CD1c-positive myeloid dendritic cell (primary cell): ENCODE data around the gene ZC3HAV1.
"Not testable (repeated sequence)": the region's sequence is repeated elsewhere in the genome, so short reads cannot be mapped to it uniquely, and the experiment has no call there.

Experiments used
- DNase-seq: peaks from one replicate; pipeline ENCODE4 v3.0.0-alpha.2; 2016; ENCODE audit errors: extremely low spot score

The ZC3HAV1 gene

DNA sequence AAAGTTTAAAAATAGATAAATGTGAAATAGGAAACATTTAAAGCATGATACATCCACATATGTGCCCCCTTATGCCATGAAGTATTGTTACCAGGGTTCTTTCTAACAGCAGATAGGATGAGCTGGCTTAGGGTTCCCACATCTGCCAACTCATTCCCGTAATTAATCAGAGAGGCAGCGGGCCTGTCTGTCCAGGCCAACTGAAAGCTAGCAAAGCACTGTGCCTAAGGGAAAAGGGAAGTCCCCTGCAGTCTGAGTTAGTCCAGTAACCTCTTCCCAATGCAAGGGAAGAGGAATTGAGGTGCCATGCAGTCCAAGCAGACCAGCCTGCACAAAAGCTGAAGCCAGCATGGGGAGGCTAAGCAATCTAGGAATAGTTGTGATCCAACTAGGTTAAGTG, 55.4 kb downstream of the ZC3HAV1 start:
- DNase-seq: no peak

DNA sequence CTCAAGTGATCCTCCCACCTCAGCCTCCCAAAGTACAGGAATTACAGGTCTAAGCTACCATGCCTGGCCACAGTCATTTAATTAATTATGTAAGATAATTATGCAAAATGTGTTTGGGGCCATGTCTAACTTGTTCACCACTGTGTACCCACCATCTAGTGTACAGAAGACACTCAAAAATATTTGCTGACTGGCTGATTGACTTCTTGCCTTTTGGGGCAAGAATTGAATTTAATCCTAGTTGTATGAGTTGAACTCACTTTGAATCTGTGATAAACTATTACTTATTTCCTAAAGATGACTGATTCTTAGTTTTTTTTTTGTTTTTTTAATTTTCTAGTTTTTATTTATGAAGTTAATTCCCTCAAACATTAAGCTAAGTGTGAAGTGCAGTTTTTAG, 57.9 kb downstream of the ZC3HAV1 start:
- DNase-seq: no peak

DNA sequence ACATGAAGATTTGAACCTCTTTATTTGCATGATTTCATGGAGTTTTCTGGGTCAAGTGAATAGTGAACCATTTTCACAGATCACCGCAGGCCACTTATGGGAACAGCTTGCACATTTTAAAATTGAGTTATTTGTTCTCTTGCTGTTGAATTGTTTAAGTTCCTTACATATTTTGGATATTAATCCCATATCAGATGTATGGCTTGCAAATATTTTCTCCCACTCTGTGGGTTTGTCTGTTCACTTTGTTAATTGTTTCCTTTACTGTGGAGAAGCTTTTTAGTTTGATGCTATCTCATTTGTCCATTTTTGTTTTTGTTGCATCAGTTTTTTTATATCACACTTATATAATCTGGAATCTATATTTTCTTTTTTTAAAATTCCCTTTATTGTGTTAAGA, 59.6 kb downstream of the ZC3HAV1 start:
- DNase-seq: no peak

DNA sequence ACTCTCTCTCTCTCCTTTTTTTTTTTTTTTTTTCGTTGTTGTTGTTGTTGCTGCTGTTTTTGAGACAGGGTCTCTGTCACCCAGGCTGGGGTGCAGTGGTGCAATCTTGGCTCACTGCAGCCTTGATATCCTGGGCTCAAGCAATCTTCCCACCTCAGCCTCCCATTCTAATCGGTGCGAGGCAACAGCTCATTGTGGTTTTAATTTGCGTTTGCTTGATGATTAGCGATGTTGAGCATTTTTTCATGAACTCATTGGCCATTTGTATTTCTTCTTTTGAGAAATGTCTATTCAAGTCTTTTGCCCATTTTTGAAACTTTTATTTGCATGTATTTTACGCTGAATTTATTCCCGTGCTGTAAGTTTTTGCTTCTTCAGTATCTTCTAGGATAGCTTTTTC, 60.4 kb downstream of the ZC3HAV1 start:
- no peak for DNase-seq

DNA sequence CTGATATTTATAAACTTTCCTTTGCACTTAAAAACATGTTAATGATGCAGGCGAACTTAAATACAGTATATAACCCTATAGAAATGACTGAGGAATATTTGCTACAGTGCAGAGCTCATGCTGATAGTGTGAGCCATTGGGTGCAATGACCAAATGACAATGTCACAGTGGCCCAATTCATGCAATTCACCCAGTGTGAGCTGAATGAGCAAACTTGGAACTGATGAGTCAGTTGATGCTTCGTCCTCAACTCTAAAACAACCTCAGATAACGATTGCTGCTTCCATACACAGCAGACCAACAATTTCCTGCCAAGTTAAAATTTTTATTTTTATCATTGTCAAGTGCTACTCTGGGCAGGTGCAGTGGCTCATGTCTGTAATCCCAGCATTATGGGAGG, 61.5 kb downstream of the ZC3HAV1 start:
- no peak for DNase-seq

DNA sequence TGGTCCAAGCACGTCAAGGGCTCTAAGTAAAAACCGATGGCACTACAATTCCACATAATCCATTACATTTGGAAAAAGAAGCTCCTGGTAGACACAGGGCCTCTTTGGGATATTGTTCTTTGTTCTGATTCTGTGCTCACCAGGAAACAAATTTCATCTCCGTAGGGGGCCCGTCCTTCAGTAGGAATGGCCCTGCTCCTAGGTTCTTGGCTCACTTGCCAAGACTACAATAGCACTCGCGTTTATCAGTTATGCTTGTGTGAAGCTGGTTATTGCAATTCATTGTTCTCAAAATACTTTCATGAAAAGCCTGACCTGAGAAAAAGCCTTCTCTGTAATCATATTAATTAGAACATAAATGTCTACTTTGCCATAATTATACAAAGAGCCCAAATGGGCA, 63.4 kb downstream of the ZC3HAV1 start:
- no peak for DNase-seq

DNA sequence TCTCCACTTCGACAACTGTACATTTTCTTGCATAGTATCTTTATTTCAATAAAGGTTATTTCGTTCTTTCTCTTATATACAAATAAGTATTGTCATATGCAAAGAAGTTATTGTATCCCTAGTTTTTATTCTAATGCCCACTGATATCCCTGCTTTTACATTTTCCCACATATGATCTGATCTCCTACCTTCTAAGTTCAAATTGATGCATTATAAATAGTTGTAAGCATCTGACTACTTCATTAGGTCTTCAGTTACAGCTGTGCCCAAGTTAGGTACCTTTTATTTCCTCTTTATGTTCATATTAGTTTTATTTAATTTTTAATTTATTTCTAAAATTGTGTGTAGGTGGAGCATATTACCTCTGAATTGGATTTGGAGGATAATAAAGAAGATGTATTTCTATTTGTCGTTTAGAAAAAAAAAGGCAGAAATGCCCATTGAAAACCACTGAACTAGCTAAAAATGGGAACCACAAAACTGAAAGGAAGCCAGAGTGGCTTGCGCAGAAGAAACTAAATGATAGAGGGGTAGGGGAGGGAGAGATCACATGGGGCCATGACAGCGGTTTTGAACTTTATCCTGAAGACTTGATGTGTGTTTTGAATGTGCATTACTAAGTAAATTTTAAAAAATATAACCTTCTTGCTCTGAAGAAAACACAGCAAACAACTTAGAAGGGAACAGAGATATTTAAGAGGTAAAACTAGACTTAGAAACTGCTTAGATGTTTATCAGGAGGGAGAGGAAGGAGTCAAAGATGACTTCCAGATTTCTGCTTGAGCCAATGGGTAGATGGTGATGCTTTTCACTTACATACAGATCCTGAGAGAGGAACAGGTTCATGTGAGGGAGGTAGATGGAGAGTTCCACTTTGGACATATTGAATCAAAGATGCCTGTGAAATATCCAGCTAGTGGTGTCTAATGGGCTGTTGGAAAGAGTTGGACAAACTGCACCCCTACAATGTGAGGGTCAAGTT, 64.4 kb downstream of the ZC3HAV1 start:
- DNase-seq: peak; percentile 12

DNA sequence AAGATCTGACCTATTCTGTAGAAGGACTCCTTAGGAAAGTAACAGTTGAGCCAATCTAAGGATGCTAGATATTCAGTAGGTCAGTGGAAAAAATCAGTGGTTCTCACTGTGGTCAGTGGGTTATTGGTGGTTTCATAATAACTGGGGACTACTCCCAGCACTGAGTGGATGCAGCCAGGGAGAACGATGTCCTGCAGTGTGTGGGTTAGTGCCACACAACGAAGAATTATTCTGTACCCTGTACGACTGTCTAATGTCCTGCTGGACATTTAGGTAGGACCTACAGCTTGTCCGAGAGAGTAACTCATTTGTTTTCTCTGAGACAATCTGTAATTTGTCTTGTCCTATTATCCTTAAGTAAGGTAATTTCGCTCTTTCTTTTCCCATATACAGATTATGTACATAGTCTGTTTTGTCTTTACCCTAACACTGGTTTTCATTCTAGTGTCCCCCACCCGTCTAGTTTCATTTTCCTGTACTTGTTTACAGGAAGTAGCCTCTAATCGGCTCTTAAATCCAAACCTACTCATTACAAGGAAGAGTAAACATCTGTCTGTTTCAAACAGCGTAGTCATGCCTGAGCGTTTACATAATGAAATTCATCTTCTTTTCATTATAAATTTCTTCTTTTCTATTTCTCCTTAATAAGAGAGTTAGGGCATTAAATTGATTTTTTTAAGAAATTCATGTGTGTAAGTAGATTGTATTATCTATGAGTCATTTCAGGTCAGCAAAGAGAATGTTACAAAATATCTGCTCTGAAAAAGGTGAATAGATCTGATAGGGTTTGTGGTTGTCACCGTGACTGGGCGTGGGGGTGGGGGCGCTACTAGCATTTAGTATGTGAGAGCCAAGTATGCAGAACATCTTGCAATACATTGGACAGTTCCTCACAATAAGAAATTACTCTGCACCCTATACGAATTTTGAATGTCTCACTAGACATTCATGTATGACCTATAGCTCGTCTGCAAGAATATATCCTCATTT, 65.4 kb downstream of the ZC3HAV1 start:
- peak; percentile 30 for DNase-seq

DNA sequence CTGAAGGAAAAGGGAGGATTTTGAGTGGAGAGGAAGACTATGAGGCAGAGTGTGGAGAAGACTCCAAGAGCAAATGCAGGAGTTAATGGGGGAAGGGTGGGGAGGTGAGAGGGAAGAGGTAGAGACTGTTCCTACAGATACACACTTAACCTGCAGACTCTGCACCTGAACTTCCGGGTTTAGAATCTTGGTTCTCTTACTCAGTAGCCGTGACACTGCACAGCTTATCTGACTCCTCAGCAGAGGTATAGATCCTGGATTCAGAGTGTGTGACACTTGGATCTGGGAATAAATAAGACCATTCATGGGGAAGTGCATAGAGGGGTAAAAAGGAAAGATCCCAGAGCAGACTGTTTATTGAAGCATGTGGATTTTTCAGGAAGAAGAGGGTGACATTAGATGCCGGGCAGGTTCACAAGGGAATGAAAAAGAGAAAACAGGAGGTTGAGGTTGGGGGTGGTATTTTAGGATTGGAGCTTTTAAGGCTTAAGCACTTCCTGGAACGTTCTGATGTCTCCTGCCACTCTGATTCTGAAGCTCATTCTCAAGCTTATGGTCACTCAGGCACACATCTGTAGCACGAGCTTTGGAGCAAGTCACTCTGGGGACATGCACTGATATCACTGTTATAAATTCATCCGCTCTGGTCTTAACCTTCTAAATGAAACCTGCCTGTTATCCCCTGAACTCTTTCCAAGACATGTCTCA, 68.0 kb downstream of the ZC3HAV1 start:
- no peak for DNase-seq

DNA sequence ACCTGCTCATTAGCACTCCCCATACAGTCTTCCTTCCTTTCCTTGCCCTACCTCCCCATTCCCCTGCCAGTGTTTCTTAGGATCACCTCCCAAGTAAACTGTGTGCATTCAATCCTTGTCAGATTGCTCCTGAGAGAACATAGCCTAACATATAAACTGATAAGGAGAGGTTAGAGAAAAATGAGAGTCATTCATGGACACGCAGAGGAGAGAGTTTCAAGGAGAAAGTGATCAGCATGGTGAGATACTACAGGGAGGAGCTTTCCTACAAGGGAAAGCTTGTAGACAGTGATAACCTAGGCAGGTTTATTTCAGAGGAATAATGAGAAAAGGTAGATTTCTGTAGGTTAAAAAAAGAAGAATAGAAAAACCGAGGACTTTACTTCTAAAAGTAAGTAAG, 70.8 kb downstream of the ZC3HAV1 start:
- no peak for DNase-seq

DNA sequence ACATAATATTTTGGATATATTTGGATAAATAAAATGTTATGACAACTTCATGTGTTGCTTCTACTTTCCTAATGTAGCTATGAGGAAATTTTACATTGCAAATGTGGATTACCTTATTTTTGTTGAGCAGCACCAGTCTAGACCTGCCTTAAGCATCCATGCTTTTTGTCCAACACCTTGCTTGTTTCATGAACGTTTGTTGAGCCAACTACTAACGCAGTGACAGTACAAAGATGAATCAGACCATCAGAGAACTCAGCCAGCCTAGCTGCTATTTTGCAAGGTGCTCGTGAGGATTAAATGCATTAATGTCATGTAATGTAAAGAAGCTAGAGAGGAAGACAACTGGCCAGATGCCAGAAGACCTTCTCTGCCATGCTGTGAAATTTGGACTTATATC, 72.6 kb downstream of the ZC3HAV1 start:
- DNase-seq: no peak

DNA sequence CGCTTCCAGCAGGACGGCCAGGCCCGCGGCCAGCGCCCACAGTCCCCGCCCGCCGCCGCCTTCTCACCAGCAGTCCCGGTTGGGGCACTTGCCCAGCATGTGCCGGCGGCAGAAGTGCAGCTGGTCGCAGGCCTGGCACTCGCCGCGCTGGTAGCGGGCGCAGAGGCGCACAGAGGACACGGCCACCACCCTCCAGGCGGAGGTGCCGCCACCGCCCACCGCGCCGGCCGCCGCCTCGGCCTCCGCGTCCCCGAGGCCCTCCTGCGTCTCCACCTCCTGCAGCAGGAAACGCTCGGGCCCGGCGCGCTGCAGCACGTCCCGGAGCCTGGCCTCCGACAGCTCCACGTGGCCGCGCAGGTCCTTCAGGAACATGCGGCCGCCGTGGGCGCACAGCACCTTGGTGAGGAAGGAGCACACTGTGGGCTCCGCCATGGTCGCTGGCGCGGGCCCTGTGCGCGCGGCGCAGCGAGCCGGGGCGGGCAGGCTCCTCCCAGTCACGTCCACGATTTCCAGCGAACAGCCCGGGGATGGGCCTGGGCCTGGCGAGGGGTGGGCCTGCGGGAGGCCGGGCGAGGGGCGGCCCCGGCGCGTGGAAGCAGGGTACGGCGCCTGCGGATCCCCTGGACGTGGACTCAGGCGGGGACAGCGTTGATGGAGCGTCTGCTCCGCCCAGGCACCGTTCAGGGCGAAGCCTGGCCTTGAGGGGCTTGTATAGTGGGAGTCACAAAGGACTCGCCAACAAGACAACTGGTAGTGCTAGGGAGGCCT, 73.8 kb downstream of the ZC3HAV1 start, which contains the start of gene ZC3HAV1L:
Gene ZC3HAV1L (minus strand): TSS at position 457 of the 768 bp plus-strand sequence. CDS start 25 bp downstream, at position 432.
- DNase-seq: peak; percentile 42

DNA sequence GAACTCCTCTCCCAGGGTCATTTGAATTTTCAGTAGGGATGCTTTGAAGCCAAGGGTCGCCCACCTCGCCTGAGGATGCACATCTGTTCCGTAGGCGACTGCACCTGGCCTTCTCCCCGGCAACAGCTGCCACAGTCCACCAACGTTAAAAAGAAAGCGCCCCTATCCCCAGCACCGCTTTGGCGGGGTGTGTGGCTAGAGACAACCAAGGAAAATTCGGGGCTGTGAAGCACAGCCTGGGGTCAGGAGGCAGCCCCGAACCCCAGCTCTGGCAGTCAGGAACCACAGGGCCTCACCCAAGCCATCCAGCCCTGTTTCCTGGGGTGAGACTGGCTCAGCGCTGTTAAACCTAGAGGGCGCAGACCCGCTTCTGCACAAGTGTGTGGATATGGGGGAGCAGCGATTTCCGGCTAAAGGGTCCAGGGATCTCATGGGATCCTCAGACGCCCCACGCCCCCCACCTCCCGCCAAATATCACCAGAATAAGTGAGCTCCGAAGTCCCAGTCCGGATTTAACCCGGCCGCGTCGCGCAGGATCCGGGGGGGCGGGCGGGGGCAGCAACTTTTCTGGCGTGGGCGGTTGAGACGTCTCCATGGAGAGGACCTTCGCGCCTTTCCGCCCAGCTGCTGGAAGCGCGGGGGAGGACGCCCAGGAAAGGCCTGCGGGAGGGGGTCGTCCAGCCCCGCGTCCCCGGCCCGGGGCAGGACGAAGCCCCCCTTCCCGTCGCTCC, 74.5 kb downstream of the ZC3HAV1 start:
- DNase-seq: no peak

DNA sequence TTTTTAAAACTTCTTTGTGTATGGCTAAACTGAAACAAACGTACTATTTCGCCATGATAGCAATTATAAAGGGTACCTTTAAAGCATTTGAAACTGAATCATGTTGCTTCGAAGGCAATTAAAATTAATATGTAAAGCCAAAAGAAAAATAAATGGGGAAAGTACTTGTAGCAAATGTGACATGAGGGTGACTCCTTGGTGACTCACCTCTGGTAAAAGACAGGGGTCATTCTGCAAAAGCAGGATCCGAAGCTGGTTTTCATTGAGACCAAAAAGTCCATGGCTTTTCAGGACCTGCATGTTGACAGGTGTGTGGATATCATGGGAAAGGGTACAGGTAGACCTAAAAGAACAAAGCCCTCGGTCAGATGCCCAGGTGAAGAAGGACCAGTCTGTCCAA, 75.2 kb downstream of the ZC3HAV1 start:
- no peak for DNase-seq

DNA sequence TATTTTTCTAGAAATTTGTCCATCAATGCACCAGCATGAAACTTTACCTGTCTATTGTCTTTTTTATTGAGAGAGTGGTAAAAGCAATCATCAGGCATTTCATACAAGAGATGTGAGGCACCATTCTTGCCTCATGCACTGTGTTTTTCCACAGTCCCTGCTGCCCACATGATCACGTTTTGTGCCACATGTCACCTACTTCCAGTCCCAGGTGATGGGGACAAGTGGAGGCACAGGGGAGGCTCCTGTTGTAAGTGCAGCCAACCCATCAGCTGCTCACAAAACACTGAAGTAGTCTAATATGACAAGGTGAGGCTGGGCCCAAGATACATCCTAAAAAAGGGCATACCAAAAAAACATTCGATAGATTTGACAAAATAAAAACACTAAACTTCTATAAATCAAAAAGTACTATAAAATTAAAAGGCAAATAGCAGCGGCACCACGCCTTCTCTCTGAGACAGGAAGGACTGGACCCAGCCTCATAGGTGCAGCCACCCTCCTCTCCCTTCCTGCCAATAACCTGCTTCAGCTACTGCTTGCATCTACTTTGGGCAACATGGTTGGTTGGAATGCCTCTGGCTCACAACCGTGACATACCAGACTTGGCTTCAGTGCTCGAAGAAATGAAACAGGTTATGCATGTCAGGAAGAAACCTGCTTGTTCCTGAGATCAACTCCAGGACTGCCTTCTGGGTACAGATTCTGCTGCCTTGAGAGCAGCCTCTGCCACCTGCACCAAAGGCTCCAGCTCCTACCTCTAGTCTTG, 76.0 kb downstream of the ZC3HAV1 start:
- DNase-seq: no peak

DNA sequence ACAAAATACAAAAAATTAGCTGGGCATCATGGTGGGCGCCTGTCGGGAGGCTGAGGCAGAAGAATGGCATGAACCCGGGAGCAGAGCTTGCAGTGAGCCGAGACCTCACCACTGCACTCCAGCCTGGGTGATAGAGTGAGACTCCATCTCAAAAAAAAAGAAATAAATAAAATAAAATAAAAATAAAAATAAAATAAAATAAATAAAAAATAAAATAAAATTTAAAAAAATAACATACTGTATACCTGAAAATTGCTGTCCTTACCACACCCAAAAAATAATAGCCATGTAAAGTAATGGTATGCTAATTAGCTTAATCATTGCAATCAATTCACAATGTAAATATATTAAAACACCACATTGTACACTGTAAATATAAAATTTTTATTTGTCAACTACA, 77.0 kb downstream of the ZC3HAV1 start:
- DNase-seq: no peak

DNA sequence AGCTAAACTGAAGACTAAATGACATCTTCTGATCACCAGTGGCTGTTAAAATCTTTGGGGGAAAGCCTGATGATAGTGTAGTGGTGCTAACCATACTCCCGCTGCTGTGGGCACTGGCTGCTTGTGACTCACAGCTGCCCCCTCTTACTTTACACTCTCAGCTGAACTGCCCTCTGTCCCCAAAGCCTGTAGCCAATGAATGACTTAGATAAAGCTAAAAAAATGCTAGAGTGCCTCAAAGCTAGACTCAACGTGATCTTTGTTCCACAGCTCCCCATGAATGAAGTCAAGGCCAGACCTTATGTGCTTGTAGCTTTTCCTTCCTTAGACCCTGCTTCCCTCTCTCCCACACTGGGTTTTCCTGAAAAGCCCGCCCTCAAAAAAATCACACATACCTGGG, 80.2 kb downstream of the ZC3HAV1 start:
- no peak for DNase-seq

DNA sequence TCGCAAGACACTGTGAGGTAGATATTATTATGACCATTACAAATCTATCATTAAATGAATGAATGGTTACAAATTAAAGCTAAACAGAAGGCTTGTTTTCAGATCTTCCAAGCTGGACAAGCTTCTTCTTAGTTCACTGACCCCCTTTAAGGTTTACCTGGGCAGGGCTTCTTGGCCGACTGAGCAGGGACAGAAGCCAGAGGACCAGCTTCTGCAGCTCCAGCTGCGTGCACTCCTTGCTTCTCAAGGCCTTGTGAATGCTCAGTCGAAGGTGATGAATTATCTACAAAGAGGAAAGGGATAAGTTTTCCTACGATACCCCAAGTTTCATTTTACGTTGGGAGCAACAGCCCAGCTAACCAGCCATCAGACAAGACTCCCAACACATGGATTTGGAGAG, 83.0 kb downstream of the ZC3HAV1 start:
- DNase-seq: no peak

DNA sequence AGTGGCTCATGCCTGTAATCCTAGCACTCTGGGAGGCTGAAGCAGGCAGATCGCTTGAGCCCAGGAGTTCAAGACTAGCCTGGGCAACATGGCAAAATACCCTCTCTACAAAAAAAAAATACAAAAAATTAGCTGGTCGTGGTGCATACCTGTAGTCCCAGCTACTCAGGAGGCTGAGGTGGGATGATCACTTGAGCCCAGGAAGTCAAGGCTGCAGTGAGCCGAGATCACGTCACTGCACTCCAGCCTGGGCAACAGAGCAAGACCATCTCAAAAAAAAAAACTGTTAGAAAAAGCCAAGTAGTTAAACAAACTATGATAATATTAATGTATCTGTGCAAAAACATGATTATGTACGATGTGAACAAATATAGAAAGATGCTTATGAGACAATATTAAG, 83.7 kb downstream of the ZC3HAV1 start:
- DNase-seq: not testable (repeated sequence)
